ENCODE measurements around the gene EIF4A3.

Gene EIF4A3

DNA sequence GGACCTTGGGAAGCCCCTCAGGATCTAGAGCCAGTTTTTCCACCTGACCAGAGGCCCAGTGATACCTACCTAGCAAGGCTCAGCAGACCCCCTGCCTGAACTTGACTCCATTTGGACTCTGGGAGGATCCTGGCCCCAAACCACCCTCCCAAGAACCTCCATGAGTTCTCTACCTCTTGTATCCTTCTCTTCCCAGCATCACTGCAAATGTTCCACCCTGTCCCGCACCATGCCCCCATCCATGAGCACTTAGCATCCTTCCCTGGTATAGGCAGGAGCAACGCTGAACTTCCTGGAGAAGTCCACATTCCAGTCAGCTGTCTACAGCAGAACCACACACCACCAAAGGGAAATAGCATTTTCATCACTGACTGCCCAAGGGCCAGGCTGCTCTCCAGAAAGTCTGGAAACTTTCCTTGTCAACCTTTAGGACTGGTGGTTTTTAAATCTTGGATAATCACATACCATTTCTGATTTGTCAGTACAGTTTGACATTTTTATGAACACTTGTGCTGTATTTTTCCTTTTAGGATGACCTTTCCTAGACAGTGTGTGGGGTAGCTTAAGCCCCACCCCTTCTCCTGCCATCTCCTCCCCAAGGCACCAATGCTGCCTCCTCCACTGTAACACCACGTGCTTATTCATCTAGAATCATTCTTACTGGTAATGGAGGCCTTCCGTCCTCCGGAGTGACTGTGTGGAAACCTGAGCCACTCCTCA lies 13.9 kb downstream of the EIF4A3 start:
- DNase-seq: no peak

DNA sequence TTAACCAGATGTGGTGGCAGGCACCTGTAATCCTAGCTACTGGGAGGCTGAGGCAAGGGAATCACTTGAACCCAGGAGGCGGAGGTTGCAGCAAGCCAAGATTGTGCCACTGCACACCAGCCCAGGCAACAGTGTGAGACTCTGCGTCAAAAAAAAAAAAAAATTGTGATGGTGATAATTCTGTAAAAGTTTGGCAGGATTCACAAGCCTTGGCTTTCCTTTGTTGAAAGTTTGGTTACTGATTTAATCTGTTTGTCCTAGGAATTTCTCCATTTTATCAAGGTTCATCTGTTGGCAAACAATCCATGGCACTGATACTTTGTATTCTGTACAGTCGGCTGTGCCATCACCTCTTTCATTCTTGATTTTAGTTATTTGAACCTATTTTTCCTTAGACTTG lies 15.9 kb downstream of the EIF4A3 start:
- no peak for DNase-seq

DNA sequence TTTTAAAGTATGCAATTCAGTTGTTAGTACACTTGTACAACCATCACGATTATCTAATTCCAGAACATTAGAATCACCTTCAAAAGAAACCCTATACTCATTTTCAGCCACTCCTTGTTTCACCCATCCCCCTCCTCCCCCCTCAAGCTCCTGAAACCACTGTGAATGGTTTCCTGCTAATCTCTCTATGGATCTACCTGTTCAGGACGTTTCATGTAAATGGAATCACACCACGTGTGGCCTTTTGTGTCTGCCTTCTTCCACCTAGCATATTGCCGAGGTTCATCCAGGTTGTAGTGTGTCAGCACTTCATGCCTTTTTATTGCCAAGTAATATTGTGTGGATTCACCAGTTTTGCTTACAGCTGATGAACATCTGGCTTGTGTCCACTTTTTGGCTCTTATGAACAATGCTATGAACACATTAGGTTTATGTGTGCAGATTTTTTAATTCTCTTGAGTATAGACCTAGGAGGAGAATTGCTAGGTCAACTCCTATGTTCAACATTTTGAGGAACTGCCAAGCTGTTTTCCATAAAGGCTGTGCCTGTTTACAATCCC lies 17.8 kb downstream of the EIF4A3 start:
- DNase-seq: no peak

DNA sequence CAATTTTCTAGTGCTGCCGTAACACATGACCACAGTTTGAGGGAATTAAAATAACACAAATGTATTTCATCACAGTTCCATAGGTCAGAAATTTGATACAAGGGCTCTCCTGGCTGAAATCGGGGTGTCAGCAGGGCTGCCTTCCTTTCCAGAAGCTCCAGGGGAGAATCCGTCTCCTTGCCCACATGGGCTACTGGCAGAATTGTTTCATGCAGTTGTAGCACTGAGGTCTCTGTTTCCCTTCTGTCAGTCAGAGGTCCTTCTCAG lies 20.5 kb downstream of the EIF4A3 start:
- DNase-seq: no peak

DNA sequence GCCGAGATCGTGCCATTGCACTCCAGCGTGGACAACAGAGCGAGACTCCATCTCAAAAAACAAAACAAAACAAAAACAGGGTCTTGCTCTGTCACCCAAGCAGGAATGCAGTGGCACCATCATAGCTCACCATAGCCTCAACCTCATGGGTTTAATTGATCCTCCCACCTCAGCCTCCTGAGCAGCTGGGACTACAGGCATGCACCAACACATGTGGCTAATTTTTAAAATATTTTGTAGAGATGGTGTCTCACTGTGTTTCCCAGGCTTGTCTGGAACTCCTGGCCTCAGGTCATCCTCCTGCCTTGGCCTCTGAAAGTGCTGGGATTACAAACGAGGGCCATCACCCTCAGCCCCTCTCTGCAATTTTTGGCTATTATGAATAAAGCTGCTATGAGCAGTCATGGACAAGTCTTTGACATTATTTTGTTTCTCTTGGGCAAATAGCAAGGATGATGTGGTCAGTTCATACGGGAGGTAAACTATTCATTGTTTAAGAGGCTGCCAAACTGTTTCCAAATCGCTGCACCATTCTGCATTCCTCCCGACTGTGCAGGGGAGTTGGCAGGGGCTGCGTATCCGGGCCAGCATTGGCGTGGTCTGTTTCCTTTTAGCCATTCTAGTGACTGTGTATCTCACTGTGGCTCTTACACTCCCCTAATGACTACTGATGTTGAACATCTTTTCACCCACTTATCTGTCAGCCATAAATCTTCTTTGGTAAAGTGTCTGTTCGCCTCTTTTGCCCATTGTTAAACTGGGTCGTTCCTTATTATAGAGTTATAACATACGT lies 21.1 kb downstream of the EIF4A3 start:
- no peak for DNase-seq

DNA sequence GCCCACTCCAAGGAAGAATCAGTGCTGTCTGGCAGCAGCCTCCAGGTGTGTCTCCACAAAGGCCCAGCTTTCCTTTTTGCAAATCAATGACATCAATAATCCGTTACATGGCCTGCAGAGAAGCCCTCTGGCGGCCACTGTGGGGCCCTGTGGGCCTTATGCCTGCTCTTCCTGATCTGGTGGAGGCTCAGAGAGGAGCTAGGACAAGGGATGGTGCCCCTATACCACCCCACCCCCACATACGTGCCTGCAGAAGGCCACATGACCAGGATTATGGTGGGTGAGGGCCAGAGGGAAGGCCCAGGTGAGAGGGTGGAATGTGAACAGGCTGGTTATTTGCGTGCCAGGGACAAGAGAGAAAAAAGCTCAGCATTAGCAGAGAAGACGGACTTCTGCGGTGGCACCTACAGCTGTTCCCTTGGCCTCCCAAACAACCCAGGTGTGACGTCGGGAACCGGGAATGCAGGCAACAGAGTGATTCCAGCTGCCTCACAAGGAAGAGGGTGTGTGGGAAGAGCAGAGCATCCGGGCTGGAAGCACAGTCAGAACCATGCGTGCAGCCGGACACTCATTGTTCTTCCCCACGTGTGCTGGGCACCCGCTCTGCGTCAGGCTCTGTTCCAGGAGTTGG lies 22.5 kb downstream of the EIF4A3 start:
- no peak for DNase-seq

DNA sequence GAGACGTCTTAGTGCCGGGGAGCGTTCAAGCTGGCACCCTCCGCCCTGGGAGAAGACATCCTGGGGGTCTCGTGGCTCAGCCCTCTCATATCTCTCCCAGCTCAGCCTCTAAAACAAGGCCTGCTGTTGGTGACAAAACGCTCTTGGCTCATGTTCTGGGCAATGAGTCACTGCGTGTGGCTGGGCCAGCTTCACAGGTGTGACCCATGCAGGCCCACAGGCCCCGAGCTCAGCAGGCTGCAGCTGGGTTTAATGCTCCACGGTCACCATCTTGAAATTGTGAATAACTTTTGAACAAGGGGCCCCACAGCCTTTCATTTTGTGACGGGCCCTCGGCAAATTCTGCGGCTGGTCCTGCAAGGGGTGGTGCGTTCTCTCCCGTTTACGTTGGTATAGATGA lies 23.1 kb downstream of the EIF4A3 start:
- DNase-seq: no peak

DNA sequence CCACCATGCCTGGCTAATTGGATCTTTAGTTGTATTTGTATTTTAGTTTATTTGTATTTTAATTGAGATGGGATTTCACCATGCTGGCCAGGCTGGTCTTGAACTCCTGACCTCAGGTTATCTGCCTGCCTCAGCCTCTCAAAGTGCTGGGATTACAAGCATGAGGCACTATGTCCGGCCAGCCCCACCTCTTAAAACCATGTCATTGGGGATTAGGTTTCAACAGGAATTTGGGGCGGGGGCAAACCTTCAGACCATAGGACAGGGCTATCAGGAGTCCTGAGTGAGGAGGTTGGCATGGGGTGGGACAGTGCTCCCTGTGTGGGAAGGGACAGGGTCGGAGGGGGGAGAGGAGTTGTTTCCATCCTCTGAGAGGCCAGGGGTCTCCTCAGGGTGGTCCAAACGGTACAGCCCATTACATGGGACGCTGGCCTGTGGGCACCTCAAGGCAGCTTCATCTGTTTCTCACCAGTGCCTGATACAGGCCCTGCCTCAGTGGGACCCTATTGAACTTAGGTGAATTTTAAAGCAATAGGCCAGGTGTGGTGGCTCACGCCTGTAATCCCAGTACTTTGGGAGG lies 23.9 kb downstream of the EIF4A3 start:
- DNase-seq: no peak

DNA sequence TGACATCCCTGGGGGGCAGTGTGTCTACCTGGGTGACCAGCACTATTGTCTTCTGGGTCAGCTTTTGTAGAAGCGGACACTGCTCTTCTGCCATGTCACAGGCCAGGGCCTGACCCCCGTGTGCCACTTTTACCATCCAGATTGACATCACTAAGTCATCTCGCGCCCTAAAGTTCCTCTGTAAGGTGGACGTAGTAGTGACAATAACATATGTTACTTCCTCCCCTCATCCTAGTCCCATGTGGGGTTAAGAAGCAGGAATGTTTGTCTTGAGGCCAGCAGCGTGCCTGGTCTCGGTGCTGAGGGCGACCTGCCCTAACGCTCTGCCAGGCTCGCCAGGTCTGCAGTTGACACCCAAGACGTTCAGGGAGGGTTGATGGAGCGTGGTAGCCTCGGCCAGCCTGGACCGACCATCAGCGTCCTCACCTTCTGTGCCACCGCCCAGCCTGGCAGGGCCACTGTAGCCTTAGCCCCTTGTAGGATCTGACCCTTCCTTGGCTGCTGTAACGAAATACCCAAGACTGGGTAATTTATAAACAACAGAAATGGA lies 24.8 kb downstream of the EIF4A3 start:
- DNase-seq: no peak

DNA sequence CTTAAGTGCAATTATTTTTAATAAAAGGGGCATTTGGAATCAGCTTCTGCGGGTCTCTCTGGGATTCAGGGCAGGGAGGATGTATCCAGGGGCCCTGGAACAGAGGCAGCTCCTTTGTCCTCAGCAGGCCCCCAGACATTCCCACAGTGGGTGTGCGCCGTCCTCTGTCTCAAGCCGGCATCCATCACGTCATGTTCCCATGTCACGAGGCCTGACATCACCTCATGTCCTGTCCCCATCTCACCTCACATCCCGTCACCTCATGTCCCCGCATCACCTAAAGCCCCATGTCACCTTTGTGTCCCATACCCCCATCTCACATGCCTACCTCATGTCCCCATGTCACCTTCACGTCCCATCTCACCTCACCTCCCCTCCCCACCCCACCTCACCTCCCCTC lies 27.1 kb downstream of the EIF4A3 start:
- no peak for DNase-seq

DNA sequence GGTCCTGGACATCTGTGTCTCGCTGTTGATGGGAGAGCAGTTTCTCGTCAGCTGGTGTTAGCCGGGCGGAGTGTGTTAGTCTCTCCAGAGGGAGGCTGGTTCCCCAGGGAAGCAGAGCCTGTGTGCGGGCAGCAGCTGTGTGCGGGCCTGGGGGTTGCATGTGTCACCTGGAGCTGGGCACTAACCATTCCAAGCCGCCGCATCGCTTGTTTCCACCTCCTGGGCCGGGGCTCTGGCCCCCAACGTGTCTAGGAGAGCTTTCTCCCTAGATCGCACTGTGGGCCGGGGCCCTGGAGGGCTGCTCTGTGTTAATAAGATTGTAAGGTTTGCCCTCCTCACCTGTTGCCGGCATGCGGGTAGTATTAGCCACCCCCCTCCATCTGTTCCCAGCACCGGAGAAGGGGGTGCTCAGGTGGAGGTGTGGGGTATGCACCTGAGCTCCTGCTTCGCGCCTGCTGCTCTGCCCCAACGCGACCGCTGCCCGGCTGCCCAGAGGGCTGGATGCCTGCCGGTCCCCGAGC lies 27.6 kb downstream of the EIF4A3 start:
- no peak for DNase-seq

DNA sequence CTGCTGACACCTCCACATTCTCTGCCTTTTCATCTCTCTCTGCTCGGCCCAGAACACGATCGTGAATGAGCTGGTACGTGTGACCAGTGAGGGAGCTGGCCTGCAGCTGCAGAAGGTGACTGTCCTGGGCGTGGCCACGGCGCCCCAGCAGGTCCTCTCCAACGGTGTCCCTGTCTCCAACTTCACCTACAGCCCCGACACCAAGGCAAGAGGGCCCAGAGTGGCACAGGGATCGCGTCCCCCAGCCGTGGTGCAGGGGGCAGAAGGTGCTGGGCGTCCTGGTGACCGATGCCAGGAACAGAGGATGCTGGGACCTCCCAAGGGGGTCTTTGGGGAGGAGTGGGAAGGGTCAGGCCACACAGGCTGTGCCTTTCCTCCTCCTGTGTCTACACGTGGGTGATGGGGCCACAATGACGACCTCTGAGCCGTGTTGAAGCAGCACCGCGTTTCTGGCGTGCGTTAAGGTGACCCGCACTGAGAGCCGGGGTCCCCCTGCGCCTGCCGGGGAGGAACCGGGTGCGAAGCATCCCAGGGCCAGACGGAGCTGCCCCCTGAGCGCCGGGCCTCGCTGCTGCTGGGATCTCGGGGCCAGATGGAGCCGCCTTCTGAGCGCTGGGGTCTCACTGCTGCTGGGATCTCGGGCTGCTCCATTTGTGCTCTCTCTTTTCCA lies 28.2 kb downstream of the EIF4A3 start:
- DNase-seq: no peak

DNA sequence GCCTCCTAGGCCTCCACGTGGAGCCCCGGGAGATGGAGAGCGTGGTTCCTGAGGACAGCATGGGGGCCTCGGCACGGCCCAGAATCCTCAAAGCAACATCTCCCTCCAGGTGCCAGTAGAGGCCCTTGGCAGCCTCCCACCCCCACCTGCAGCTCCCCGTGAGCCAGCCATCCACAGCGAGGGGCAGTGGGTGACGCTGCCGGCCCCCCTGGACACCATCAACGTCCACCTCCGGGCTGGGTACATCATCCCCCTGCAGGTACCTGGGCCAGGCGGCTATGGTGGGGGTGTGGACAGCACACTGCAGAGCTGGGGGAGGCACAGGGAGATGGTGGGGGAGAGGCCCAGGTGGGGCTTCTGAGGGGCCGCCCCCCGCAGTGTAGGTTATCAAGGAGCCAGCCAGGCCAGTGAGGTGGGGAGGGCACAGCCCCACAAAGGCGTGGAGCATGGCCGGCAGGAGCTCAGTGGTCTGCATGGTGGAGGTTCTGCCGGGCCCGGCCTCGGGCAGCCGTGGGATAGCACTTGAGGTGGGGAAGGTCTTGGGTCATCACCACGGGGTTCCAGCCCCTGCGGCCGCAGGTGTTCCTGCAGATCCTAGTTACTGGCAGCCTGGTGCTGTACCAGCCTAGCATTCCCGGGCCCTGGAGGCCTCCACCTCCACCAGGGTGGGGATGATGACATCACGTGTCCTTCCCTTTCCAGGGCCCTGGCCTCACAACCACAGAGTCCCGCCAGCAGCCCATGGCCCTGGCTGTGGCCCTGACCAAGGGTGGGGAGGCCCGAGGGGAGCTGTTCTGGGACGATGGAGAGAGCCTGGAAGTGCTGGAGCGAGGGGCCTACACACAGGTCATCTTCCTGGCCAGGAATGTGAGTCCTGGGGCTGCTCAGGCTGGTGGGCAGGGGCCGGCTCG lies 29.2 kb downstream of the EIF4A3 start:
- DNase-seq: no peak

DNA sequence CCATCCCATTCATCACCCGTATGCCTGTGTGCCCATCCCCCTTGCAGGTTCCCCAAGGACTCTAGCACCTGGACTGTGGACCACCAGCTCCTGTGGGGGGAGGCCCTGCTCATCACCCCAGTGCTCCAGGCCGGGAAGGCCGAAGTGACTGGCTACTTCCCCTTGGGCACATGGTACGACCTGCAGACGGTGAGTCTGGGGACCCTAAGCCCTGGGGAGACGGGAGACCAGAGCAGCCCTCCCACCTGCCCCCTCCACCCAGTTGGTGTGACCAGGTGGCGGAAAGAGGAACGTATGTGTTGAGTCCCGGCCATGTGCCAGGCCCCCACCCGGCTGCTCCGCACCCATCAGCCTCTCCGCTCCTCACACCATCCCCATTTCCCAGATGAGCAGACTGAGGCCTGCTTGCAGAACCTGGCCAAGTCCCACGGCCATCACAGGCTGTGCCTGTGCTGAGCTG lies 30.0 kb downstream of the EIF4A3 start:
- no peak for DNase-seq

DNA sequence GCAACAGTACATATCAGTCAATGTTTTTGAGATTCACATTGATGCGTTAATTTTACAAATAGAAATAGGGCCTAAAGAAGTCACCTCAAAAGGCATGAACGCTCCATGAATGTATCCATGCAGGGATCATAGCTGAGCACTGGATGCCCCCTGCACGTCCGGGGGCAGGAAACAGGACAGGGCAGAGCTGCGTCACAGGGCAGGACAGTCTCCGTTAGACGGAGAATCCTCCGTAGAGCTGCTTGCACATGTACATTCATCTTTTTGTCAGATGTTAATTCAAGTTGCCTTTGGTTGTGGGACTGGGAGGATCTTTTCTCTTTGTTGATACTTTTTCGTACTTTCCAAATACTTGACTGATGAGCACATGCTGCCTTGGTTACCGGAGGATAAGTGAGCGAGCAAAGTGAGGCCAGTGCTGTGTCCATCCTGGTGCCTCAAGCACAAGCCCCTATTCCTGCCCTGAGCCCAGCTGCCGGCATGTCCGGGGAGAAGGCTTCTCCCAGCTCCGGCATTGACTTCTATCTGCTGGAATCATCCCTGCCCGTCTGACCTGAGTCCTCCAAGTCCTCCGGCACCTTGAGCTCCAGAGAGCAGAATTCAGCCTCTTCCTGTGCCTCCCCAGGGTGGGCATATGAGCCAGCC lies 30.5 kb downstream of the EIF4A3 start:
- no peak for DNase-seq

DNA sequence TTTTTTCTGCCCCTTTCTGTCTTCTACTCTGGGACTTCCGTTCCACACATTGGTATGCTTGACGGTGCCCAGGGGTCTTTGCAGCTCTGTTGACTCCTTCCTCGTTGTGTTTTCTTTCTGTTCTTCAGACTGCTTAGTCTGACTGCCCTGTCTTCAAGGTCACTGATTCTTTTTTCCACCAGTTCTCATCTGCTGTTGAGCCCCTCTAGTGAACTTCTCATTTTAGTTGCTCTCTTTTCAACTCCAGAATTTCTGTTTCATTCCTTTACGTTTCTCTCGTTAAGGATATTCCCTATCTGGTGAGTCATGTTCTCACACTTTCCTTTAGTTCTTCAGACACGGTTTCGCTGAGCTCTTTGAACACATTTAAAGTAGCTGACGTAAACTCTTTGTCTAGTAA lies 31.8 kb downstream of the EIF4A3 start:
- DNase-seq: no peak

DNA sequence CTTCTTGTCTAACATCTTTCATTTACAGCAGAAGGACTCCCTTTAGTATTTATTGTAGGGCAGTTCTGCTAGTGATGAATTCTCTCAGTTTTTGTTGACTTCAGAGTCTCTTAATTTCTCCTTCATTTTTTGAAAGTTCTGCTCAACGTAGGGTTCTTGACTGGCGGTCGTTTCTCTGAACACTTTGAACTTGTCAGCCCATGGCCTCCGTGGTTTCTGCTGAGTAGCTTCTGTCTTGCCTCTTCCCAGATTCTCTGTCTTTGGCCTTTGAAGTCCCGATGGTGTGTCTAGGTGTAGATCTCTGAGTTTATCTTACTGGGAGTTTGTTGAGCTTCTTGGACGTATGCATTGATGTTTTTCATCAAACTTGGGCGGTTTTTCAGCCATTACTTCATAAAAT lies 32.2 kb downstream of the EIF4A3 start:
- no peak for DNase-seq

DNA sequence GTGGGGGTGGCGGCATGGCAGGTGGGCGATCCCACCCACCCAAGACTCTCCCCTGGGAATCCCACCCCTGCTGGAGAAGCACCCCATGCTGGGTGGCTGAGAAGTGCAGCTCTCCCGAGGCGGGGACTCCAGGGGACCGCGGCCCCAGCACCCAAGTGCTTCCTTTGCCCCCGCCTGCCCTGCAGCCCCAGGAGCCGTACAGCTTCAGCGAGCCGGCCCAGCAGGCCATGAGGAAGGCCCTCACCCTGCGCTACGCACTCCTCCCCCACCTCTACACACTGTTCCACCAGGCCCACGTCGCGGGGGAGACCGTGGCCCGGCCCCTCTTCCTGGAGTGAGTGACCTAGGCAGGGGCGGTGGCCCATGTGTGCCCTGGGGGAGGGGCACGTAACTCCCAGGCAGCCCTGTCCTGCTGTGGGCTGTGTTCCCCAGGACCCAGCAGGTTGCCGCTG lies 33.9 kb downstream of the EIF4A3 start:
- DNase-seq: no peak

DNA sequence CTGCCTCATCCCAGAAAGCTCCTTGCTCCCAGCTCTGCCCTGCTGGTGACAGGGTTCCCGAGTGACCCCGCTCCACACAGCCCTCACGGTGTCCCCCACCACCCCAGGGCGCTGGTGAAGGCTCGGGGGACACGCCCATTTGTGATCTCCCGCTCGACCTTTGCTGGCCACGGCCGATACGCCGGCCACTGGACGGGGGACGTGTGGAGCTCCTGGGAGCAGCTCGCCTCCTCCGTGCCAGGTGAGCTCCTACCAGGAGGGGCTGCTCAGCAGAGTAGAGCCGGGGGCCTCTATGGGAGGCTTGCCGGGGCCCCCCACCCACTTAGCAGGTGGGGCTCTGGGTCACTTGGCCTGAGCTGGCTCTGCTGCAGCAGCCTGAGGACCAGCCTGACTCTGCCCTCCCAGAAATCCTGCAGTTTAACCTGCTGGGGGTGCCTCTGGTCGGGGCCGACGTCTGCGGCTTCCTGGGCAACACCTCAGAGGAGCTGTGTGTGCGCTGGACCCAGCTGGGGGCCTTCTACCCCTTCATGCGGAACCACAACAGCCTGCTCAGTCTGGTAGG lies 34.4 kb downstream of the EIF4A3 start:
- no peak for DNase-seq

DNA sequence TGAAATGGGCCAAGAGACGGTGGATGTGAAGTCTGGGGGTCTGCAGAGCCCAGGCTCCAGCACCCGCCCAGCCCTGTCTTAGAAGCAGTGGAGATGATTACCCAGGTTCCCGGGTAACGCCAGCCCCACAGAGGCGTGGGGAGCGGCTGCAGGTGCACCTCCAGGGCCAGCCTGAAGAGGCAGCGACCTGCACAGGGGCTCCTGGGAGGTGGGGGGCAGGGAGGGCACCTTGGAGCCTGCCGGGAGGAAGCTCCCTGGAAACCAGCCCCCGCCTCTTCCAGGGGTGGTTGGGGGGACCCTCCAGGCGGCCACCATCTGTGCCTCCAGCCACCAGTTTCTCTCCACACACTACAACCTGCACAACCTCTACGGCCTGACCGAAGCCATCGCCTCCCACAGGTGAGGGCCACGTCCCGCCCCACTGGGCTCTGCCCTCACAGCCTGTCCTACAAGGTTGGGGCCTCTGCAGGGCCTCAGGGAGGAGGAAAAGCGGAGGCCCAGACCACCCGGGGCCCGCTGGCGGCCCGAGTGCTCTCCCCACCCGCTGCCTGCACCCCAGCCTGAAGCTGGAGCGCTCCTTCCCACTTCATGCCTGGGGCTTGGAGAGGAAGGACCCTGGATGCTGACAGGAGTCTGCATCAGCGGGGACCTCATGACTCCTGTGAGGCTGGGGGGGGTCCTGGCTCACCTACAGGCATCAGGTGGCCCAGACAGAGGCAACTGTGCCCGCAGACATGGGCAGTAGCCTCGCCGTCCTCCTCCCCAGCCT lies 35.0 kb downstream of the EIF4A3 start:
- no peak for DNase-seq

All from activated naive CD4-positive, alpha-beta T cell treated with anti-CD3 and anti-CD28 coated beads, Interleukin-2, amount 50 U/mL, for 16 hours (primary cell).